Measurements from ENCODE around the gene PTGER3.
"Not testable (repeated sequence)": the region's sequence is repeated elsewhere in the genome, so short reads cannot be mapped to it uniquely, and the experiment has no call there.

PTGER3 gene

DNA sequence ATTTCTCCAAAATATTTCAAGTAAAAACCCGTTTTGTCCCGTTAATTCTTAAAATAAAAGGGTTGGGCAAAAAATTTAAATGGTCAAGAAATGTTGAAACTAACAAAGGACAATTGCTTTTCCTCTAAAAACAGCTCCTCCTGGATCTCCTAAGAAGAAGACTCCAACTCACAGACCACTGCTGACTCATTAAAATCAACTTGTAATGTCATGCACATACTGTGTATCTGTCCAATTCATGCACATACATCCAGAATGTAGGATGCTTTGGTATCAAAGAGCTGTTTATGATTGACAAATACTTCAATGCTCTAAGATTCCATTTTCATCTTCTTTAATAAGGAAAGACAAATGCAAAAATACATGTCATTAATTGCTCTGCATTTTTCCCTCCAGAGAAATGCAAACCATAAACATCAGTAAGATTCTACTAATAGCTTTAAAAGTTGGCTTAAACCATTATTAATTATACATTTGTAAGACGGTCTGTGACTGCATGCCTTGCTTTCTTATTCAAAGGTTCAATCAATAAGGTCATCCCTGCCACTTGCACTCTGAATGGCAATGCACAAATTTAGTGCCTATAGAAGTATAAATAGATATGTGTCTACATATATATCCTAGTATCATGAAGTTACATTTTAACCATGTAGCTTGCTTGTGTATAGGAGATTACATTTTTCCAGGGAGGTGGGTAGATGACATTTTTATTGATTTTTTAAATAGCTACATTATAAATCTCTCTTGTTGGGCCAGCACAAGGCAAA, 44.7 kb downstream of the PTGER3 start:
- DNase-seq: no peak

GRCh38 chr1:71001624-71002023, 46.0 kb downstream of the PTGER3 start:
- no peak for DNase-seq

- no peak for DNase-seq
Observed at GRCh38 chr1:70997793-70998192, 49.8 kb downstream of the PTGER3 start.

GRCh38 chr1:70994753-70995268, 52.8 kb downstream of the PTGER3 start:
- DNase-seq: no peak

DNA sequence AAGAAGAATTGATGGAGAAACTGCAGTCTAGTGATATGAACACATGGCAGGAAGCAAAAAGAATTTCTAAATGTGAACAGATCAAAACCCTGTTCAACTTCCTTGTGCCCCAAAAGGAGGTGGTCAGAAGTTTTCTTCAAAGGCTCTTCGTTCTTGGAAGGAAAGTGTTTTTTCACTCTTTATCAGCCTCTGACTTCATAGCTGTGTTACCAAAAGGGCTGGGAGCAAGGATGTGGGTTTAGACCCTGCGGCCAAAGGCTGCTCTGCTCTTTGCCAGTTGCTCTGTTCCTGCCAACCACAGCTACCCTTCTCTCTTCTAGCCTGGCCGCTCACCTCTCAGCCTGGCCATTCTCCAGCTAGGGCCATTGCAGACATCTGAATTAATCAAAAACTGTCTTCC, 53.8 kb downstream of the PTGER3 start:
- DNase-seq: no peak

DNA sequence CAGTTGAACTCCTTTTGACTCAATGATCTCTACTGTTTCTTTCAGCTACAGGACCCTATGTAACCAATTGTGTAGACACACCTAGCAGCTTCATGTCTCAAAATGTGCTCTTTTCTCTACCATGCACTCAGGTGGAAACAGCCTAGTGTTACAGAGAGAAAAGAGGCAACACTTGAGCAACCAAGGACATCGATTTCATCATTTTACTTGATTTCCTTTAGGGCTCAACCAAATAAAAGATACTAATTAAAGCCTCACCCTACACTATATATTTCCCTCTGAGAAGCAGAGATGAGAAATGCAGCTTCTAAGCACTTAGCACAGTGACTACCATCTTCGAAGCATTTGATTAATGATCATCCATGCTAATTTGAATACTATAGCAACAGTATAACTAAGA, 55.1 kb downstream of the PTGER3 start:
- no peak for DNase-seq

DNA sequence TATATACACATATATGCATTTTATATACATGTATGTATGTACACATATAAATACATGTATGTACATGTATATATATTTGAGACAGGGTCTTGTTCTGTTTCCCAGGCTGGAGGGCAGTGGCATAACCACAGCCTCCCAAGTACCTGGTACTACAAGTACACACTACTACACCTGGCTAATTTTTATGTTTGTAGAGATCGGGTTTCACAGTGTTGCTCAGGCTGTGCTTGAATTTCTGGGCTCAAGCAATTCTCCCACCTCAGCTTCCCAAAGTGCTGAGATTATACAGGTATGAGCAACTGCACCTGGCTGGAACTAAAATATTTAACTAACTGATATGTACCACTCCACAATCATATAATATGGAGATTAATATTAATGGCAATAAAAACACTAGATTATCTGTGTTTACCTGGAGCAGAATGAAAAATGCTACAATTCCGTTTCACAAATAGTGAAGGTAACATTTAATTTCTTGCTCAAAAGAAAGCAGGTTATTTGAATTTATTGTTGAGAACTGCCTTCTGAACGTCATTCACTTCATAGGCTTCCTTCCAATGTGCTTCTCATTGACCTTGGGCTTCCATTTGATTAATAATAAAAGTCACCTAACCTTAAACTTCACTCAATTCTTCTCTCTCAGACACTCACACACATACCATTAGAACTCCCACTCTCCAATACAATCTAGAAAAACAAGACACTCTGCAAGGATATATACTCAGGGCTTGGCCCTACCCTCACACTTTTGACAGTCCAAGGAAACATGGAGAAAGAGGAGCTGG, 57.0 kb downstream of the PTGER3 start:
- no peak for DNase-seq

DNA sequence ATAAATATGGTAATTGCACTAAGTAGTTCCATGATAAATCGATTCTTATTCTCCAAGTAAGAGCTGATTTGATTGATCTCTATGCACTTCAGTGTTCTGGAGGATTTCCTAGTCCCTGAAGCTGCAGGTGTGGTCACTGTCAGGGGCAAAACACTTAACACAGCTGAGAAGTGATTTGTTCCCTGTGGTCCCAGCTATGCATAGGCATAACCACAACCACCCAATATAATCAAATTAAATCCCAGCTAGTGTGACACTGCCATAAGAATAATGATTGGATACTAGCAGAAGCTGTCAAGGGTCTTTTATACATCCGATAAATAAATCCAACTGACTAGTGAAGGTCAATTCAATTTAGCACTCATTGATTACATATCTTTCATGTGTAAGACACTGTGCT, 60.1 kb downstream of the PTGER3 start:
- DNase-seq: no peak

DNA sequence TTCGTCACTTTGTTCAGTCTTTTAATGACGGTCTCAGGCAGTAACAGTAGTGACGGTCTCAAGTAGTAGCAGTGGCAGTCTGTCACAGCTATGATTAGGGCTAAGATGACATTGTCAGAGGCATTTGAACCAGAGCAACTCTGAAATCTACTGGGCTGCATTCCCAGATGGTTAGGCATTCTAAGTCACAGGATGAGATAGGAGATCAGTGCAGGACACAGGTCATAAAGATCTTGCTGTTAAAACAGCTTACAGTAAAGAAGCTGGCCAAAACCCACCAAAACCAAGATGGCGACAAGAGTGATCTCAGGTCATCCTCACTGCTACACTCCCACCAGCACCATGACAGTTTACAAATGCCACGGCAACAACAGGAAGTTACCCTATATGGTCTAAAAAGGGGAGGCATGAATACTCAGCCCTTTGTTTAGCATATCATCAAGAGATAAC, 61.8 kb downstream of the PTGER3 start:
- not testable (repeated sequence) for DNase-seq

GRCh38 chr1:70985278-70985677, 62.3 kb downstream of the PTGER3 start:
- not testable (repeated sequence) for DNase-seq

DNA sequence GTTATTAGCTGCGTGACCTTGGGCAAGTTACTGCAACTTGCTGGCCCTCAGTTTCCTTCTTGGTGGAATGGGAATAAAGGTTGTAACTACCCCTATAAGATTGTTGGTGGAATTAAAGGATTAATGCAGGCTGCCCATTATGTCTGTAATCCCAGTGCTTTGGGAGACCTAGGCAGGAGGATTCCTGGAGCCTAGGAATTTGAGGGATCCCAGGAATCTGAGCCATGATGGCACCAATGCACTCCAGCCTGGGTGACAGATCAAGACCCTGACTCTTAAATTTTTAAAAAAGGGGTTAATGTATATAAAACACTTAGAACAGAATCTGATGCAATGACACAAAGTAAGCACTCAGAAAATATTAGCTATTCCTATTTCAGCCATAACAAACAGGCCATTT, 67.3 kb downstream of the PTGER3 start:
- DNase-seq: no peak

DNA sequence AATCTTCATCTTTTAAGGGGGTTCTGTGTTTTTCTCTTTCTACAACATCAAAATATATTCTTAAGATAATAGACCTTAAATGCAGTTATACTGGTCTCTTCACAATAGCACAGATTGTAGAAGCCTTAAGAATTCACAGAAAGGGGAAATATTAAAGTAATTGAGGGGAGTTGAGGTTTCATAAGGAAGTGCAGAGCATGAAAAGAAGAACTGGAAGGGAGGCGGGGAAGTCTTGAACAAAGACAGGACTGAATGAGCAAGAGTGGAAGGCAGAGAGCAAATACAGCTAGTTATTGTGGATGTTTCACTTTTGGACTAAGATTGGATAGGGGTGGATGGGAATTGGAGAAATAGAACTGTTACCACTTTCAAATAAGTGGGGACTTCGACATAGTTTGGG, 67.7 kb downstream of the PTGER3 start:
- DNase-seq: no peak

DNA sequence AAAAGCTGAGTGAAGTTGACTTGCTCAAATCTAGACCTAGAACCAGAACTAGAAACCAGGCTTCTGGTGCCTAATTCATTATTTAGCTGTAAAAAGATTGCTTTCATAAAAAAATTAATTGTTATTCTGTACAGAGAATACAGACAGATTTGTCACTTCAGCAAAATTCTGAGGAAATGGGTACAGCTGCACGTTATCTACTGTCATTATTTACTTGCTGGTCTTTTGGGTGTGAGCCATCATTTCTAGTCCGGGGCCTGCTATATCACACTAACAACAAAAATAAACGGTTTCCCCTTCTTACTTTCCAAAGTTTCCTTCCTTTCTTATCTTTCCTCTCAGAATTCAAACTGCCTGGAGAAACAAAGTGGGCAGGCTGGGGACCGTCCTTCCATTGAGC, 68.3 kb downstream of the PTGER3 start:
- no peak for DNase-seq

DNA sequence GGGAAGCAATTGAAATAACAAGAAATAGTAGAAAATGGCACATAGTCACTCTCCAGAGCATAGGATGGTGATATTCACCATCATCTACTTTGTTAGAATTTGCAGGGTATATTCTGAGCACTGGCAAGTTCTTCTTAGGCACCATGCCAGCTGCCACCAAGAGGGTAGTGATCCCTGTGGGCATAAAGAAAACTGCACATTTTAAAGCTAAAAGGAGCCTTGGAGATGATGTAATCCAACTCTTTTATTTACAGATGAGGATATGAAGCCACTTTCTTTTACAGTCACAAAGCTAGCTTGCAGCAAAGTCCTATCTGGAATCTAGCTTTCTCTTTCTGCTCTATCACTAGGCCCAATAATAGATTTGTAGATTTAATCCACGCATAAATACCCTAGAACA, 69.0 kb downstream of the PTGER3 start:
- DNase-seq: no peak

- no peak for DNase-seq
Observed at GRCh38 chr1:70977575-70977974, 70.0 kb downstream of the PTGER3 start.

DNA sequence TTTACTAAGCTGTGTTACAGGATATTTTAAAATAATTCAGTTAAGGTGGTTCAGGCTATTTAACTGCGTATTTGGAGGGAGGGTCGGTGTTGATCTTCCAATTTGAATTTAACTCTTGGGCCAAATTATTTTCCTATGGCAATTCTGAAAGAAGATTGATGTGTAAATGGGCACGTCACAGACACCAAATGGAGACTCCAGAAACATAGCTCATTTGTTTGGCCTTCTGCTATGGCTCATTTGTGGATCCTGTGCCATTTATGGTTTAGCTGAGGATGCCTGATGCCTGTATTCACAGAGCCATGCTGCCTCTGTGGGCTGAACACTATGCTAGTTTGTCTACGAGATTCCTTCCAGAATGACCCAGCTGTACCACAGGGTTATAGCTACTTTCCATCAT, 70.6 kb downstream of the PTGER3 start:
- DNase-seq: no peak

- DNase-seq: no peak
Observed at GRCh38 chr1:70973754-70974153, 73.9 kb downstream of the PTGER3 start.

DNA sequence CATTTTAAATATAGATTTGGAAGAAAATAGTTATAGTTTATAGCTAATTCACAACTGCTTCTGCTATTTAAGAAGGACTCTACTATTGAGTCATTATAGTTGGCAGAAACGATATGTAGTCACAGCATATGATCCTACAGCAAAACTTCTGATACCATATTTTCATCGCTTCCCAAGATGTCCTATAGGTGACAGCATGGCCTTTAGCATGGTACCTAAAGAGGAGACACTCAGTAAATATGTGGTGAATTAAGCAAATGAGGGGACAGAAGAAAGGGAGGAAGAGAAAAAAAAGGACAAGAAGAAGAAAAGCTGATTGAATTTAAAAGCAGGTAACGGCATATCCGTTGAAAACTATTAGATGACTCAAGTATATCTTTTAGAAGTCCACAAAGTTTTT, 77.2 kb downstream of the PTGER3 start:
- DNase-seq: no peak

GRCh38 chr1:70966018-70966638, 81.5 kb downstream of the PTGER3 start:
- DNase-seq: no peak

- DNase-seq: no peak
Observed at GRCh38 chr1:70963374-70963773, 84.2 kb downstream of the PTGER3 start.

DNA sequence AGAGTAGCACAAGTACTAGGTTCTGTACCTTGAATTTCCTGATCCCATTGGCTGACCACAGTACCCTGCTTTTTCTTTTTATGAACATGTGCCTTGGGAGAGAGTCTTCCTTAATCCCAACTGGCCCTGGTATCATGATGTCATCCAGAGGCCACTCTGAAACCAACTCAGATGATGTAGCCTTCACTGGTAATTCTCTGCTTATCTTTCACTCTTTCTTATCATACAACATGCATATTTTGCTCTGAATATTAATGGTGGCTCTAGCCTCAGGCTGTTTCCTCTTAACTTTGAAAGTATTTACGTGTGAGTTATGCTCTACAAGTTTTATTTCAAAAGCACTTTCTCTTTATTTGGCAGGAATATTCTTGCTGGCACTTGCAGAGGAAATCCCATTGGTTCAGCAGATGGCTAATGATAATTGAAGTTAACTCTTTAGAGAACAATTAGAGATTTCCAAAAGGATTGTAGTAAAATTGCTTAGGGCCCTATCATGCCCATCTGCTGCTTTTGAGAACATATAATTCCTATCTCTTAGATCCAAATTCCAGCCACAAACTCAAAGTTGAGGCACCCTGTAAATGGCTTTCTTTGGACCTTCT, 86.1 kb downstream of the PTGER3 start:
- DNase-seq: no peak

DNA sequence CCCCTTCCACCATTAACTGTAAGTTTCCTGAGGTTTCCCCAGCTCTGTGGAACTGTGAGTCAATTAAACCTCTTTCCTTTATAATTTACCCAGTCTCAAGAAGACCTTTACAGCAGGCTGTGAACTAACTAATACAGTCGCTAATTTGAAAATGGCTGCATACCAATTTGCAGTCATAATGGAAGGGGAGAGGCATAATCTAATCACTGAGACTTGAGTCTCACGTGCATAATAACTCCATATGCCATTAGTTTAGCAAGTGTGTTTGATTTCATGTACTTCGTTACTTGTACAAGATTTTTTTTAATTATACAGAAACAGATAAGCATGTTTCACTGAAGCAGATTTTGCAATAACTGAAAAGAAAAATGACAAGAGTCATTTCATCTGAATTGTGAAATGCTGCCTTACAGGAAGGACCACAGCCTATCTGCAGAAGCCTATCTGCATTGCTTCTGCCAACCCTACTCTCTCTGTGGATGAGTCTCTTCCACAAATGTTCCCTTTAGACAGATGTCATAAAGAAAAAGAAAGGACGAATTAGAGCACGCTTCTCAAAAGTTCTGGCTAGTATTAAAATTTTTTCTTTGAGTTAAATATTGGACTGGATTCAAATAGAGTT, 99.1 kb downstream of the PTGER3 start:
- DNase-seq: no peak

GRCh38 chr1:70947835-70948234, 99.8 kb downstream of the PTGER3 start:
- DNase-seq: no peak
